NCI-H82 treated with DMSO at 0.1 percent for 48 hours (cell line): ENCODE data around the gene GRID1.
A peak's percentile ranks its signal among the peaks of the same experiment; 100 is the strongest.

Source experiments
- DNase-seq: peaks from one replicate; lab custom pipeline; 2025; ENCODE audit not compliant: unreplicated experiment; lab: John Stamatoyannopoulos, UW

GRID1 gene

GRCh38 chr10:86355571-86356038 is 11.0 kb downstream of the GRID1 start:
- no peak for DNase-seq

DNA sequence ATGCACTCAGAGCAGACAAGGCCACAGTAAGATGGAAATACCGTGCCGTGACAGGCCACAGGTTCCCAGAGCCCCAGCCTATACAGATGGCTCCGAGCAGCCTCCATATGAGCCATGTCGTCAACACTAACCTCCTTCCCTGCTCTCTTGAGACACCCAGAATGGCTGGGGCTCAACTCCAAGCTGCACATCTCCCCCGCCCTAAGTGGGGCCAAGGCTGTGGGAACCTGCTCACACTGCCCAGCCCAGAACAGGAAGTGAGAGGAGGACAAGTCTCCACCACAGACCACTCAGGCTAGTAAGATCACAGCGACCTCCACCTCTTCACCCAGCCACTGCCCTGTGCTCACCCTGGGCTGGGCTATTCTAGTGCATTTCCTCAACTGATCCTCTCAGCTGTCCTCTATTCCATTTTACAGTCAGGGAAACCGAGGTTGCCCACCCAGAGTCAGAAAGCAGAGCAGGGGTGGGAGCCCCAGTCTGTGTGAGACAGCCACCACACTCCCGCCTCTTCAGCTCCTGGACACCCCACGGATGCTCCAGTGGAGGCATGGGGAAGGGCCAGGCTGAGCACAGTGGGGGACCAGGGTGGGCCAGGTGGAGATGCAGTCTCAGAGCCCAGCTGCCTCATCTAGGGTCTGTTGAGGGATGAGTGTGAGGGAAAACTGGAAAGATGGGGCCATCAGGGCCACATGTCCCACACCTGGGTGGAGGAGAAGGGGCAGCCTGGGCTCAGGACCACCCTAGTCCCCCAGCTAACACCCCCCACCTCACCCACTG is 11.6 kb downstream of the GRID1 start:
- DNase-seq: no peak

- DNase-seq: no peak
Measured at GRCh38 chr10:86353506-86354485, 12.8 kb downstream of the GRID1 start.

DNA sequence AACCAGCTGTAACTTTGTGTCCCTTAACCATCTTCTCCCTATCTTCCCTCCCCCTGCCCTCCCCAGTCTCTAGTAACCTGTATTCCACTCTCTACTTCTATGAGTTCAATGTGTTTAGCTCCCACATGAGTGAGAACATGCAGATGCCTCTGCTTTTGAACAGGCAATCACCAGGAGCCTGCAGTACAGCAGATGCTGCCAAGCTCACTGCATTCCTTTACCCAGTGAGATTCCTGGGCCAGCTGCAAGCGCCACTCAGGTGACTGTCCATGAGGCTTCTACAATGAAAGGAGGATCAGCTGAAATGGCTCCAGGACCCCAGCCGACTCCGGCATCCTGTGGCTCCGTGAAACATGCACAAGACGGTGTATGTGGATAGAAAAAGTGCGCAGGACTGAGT is 15.7 kb downstream of the GRID1 start:
- no peak for DNase-seq

DNA sequence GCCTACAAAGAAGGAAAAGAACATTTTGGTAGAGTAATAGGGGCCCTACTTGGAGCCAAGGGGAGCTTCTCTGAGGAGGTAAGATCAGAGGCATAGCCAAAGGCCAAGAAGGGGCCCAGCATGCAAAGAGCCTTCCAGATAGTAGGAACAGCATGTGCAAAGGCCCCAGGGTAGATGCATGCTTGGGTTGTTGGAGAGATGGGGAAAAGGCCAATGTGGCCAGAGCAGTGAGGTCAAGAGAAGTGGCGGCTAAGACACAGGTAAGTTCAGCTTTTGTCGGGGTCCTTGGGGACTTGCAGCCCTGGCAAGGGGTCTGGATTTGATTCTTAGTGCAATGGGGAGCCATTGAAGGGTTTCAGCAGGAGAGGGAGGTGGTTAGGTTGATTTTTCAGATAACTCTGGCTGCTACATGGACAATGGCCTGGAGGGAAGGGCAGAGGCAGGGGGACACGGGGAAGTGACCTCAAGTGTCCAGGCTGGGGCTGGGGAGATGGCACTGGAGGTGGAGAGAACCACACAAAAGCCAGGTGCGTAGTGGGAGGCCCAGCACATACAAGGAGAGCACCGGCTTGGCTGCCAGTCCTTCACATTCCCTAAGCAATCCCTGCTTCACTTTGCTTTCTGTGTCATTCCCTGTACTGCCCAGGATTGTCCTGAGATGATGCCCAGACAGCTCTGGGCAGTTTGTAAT is 16.5 kb downstream of the GRID1 start:
- DNase-seq: no peak

DNA sequence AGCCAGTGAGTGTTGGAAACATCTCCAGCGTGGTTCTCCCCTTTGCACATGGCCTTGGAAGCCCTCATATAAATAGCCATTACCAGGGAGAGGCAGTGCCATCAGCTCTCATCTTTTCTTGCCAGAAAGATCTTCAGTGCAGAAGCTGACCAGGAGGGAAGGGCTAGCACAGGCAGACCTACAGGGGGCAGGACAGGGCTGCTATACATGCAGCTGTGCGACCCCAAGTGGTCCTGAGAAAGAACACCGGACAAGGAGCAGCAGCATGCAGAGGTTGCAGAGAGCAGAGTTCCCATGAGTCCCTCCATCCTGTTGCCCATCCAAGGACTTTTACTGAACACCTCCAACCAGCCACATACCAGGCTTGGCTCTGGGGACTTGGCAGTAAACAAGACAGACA is 17.1 kb downstream of the GRID1 start:
- DNase-seq: peak; percentile 20

DNA sequence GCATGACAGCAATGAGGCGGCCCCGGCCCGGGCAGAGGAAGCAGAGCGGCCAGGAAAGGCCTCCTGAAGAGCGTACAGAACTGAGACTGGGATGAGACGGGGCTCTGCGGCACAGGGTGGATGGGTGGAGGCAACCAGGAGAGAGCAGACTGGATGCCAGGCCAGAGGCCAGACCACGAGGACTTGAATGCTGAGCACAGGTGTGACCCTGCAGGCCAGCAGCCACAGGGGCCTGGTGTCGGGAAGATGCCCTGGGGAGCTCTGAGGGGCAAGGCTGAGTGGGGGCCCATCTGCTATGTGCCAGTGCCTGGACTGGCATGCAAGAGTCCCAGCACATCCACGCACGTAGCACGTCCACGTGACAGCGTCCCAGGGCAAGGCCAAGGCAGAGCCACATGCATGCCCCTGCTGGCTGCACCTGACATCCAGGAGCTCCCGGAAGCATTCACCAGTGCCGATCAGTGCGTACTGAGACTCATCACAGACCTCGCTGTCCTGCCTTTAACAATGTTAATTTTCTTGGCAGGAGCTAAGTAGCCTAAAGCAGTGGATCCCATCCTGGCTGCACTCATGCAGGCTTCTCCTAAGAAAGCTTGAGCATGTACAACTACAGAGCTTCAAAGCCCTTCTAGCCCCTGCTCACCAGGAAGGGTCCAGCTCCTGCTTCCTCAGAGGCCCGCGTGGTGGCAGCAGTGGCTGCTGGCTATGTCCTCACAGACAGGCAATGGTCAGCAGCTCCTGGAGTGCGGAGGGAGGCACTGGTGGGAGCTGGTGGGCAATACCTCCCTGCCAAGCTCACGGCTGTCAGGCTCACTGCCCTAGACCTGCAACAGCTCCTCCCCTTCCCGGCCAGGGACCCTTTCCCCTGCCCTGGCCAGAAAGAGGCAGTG is 18.0 kb downstream of the GRID1 start:
- DNase-seq: no peak

GRCh38 chr10:86347856-86348255 is 18.7 kb downstream of the GRID1 start:
- DNase-seq: no peak

- no peak for DNase-seq
Measured at GRCh38 chr10:86346799-86347665, 19.6 kb downstream of the GRID1 start.

GRCh38 chr10:86345859-86346798 is 20.5 kb downstream of the GRID1 start:
- DNase-seq: peak; percentile 90

DNA sequence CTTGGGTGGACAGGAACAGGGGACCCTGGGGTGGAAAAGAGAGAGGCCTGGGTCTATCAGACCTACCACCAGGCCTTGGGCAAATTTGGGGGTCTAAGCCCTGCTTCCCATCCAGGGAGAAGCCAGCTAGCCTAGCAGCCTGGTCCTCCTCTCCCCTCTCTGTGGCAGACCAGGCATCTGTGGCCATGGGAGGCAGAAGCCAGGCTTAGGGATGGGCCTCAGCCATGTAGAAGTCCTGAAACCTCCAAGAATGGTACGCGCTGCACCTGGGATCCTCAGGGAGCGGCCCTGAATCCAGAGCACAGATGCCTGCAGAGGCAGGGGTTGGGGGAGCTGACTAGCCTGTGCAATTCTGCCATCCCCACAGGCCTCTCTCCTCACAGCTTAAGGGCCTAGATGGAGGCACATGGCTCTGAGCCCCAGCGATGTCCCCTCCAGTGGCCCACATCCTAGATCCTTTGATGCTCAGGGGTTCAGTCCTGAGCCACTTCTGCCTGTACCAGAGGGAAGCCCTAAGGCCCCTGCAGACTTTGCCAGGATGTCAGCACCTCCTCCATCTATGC is 21.2 kb downstream of the GRID1 start:
- DNase-seq: no peak

DNA sequence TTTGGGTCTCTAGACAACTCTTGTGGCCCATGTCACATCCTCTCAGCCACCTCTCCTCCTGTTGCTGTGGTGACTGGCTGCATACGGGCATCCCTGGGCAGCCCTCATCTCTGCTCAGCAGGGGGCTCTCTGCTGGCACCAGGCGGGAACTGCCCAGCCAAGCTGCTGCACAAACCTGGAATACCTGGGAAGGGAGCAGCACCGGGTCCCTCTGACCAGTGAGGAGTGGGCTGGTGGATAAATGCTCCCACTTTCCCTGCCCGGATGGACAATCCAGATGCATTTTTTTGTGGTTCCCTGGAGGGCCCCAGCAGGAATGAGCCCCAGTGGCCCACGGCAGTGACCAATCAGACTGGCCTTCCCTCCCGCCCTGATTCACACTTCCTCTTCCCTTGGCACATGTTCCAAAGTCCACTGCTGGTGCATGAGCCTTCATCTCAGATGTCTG is 21.9 kb downstream of the GRID1 start:
- DNase-seq: no peak

- DNase-seq: no peak
Measured at GRCh38 chr10:86344281-86344680, 22.3 kb downstream of the GRID1 start.

GRCh38 chr10:86343761-86344160 is 22.8 kb downstream of the GRID1 start:
- no peak for DNase-seq

DNA sequence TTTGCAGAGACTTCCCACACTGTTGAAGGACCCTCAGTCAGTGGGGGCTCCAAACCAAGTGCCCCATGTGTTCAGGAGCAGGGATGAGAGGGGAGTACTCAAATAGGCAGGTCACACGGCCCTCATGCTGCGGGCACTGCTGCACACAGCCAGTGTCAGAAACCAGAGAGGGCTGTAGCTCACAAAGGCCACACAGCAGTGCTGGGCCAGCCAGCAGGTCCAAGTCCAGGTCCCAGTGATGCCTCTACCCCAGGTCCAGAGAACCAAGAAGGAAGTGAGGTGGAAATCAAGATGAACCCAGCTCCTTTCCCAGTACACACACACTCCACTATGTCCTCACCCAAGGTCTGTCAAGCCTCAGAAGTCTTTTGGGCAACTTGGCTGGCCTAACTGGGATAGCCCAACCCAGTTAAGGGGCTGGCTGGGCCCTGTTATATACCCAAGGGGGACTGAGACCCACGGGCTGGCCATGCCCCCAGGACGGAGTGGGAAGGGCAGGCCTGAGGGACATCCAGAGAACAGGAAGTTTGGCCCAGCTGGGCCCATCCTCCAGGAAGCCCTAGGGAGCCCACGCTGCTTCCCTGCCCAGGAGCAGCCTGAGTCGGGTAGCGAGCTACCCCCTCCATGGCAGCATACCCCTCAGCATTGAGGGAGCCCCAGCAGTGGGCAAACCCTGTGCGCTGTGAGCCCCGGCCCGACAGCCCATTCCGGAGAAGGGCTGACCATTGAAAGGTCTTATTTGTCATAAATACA is 24.3 kb downstream of the GRID1 start:
- no peak for DNase-seq

DNA sequence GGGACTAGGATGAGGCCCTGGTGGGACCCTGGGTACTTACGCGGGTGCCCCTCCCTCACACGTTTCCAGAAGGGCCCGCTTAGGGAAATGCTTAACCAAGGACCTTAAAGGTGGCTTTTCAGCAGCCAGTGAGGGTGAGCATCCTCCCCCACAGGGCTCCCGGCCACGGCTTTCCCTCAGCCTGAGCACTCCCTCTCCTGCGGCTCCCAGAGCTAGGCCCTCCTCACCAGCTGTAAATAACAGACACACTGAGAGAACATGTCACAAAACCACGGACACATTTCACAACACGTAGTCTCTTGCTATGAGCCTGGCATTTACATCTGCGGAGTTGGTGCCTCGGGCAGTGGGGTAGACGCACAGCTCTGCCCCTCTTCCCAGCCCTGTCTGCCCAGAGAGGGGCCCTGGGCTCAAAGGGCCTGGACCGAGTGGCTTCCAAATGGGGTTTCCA is 25.2 kb downstream of the GRID1 start:
- DNase-seq: no peak

- no peak for DNase-seq
Measured at GRCh38 chr10:86340991-86341260, 25.7 kb downstream of the GRID1 start.
